GM19397 (cell line): Measurements from ENCODE around the gene C16orf89.
"Not testable (repeated sequence)": the region's sequence is repeated elsewhere in the genome, so short reads cannot be mapped to it uniquely, and the experiment has no call there.

Experiments used
- ATAC-seq: cut with Tn5 transposase; IDR thresholded peaks from one replicate; pipeline ENCODE4 v1.9.1; 2021; ENCODE audit warnings: mild to moderate bottlenecking, moderate library complexity; ENCODE audit not compliant: unreplicated experiment

The C16orf89 gene

GRCh38 chr16:5085716-5086115 is 20.0 kb upstream of the C16orf89 start:
- not testable (repeated sequence) for ATAC-seq

- ATAC-seq: not testable (repeated sequence)
Measured at GRCh38 chr16:5084802-5085201, 19.0 kb upstream of the C16orf89 start.

GRCh38 chr16:5084099-5084731 is 18.5 kb upstream of the C16orf89 start:
- ATAC-seq: not testable (repeated sequence)

GRCh38 chr16:5083646-5084045 is 17.9 kb upstream of the C16orf89 start:
- not testable (repeated sequence) for ATAC-seq

GRCh38 chr16:5080996-5081395 is 15.2 kb upstream of the C16orf89 start:
- ATAC-seq: not testable (repeated sequence)

- ATAC-seq: not testable (repeated sequence)
Measured at GRCh38 chr16:5080461-5080860, 14.7 kb upstream of the C16orf89 start.

- ATAC-seq: no peak
Measured at GRCh38 chr16:5078626-5079025, 12.9 kb upstream of the C16orf89 start.

GRCh38 chr16:5077304-5077703 is 11.5 kb upstream of the C16orf89 start:
- ATAC-seq: no peak

GRCh38 chr16:5075637-5076036 is 9.9 kb upstream of the C16orf89 start:
- ATAC-seq: no peak

- ATAC-seq: not testable (repeated sequence)
Measured at GRCh38 chr16:5073771-5074170, 8.0 kb upstream of the C16orf89 start.

GRCh38 chr16:5073279-5073629 is 7.5 kb upstream of the C16orf89 start:
- ATAC-seq: no peak

GRCh38 chr16:5072334-5073278 is 6.8 kb upstream of the C16orf89 start:
- no peak for ATAC-seq

- peak; percentile 91 for ATAC-seq
Measured at GRCh38 chr16:5071681-5072333, 6.1 kb upstream of the C16orf89 start, which contains the start of gene ALG1. Gene ALG1, plus strand, starts transcription at chr16:5071843. Its CDS starts 7 bp downstream, at chr16:5071850.

- no peak for ATAC-seq
Measured at GRCh38 chr16:5071341-5071680, 5.6 kb upstream of the C16orf89 start.

GRCh38 chr16:5070431-5071186 is 4.9 kb upstream of the C16orf89 start:
- ATAC-seq: no peak

- ATAC-seq: no peak
Measured at GRCh38 chr16:5069854-5070253, 4.1 kb upstream of the C16orf89 start.

GRCh38 chr16:5069048-5069447 is 3.3 kb upstream of the C16orf89 start:
- no peak for ATAC-seq

GRCh38 chr16:5066511-5066910 is 755 bp upstream of the C16orf89 start:
- ATAC-seq: no peak

- no peak for ATAC-seq
Measured at GRCh38 chr16:5065326-5065725, 430 bp downstream of the C16orf89 start.

GRCh38 chr16:5064915-5065314 is 841 bp downstream of the C16orf89 start:
- ATAC-seq: no peak
